Mesothelial cell of epicardium (in vitro differentiated cells): ENCODE results near the gene ASTN1. TPM values are rescaled to one million over a fixed set of nuclear protein-coding genes. Genes with fewer than 3 reads are reported as not detected.

Source experiments
- DNase-seq, 2 experiments: peaks; one replicate each; pipeline ENCODE4 v3.0.0; 2021; ENCODE audit warnings: low spot score in 2 of 2; ENCODE audit not compliant: unreplicated experiment in 2 of 2
- H3K27ac Mint-ChIP-seq: 2 replicates; pipeline ENCODE4 v1.8.0; 2021; ENCODE audit warnings: mixed read lengths
- H3K27me3 Mint-ChIP-seq: 2 replicates; pipeline ENCODE4 v1.8.0; 2021; ENCODE audit warnings: low read depth, mixed read lengths
- H3K36me3 Mint-ChIP-seq: 2 replicates; pipeline ENCODE4 v1.8.0; 2021; ENCODE audit warnings: mixed read lengths
- H3K4me1 Mint-ChIP-seq: 2 replicates; pipeline ENCODE4 v1.8.0; 2021; ENCODE audit warnings: mixed read lengths
- H3K4me3 Mint-ChIP-seq: 2 replicates; pipeline ENCODE4 v1.8.0; 2021; ENCODE audit warnings: mild to moderate bottlenecking, moderate library complexity, mixed read lengths
- H3K9me3 Mint-ChIP-seq: 2 replicates; pipeline ENCODE4 v1.8.0; 2021; ENCODE audit warnings: mixed read lengths
- CTCF ChIP-seq: fragments of 200-600 bp; sonication (generic); IDR thresholded peaks from one replicate; pipeline ENCODE4 v1.5.0; 2021; ENCODE audit warnings: antibody characterized with exemption; ENCODE audit not compliant: unreplicated experiment
- total RNA-seq: library from RNA; stranded (reverse); gene quantifications from 3 replicates; pipeline ENCODE4 v1.2.1, GENCODE V29; 2021

ASTN1 gene
- total RNA-seq, 1 donor from 2014 or later = 4.0 TPM

DNA sequence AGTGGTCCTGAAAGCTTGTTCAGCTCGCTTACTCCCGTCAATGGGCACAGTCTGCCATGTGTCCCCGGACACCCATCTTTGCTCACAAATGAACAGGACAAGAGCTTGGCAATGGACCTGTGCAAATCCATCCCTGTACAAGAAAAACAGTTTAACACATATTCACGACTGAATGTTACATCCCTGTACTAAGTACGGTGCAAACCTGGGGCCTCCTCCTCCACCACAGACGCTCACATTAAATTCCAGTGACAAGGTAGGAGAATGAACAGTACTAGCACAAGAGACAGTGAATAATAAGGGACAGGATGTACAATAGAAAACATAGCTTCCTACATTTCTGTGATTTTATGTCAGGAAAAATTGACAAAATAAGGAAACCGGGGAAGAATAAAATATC is 187.7 kb downstream of the ASTN1 start:
- H3K4me1 Mint-ChIP-seq = no peaks in the 10 kb centered on the region
- H3K36me3 Mint-ChIP-seq = no peaks in the 10 kb centered on the region
- no peak overlapping the region for H3K27ac Mint-ChIP-seq
- TF ChIP-seq CTCF = no peak
- no peaks in the 10 kb centered on the region for H3K9me3 Mint-ChIP-seq
- peaks cover 13% of the 10 kb centered on the region for H3K27me3 Mint-ChIP-seq
- H3K4me3 Mint-ChIP-seq = no peak overlapping the region
- DNase-seq = no peak

- TF ChIP-seq CTCF = no peak
- no peaks in the 10 kb centered on the region for H3K36me3 Mint-ChIP-seq
- no peak overlapping the region for H3K4me3 Mint-ChIP-seq
- peaks cover 13% of the 10 kb centered on the region for H3K27me3 Mint-ChIP-seq
- no peak overlapping the region for H3K27ac Mint-ChIP-seq
- H3K9me3 Mint-ChIP-seq = no peaks in the 10 kb centered on the region
- DNase-seq = no peak
- no peaks in the 10 kb centered on the region for H3K4me1 Mint-ChIP-seq
Observed at GRCh38 chr1:176976225-176976624, 188.3 kb downstream of the ASTN1 start.

- no peak for TF ChIP-seq CTCF
- no peaks in the 10 kb centered on the region for H3K4me1 Mint-ChIP-seq
- H3K27me3 Mint-ChIP-seq = peaks cover 37% of the 10 kb centered on the region
- H3K27ac Mint-ChIP-seq = no peak overlapping the region
- no peaks in the 10 kb centered on the region for H3K36me3 Mint-ChIP-seq
- no peaks in the 10 kb centered on the region for H3K9me3 Mint-ChIP-seq
- no peak overlapping the region for H3K4me3 Mint-ChIP-seq
- DNase-seq = no peak
Observed at GRCh38 chr1:176964687-176965086, 199.8 kb downstream of the ASTN1 start.

DNA sequence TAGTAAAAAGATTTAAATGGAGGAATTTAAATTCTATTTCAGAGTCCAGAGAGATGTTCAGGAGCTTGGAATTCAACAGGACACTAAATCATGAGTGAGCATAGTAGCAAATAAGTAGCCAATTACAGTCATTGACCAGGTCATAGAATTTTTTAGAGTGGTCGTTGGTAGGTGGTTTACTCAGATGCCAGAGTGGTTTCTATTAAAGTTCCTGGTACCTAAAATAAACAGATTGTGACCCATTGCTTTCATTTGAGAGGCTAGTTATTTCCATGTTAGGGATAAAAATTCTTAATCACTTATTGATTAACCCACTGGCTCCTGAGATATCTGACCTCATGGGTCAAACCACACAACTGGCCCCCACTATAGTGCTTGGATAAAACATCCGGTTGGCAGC is 201.3 kb downstream of the ASTN1 start:
- H3K9me3 Mint-ChIP-seq = no peaks in the 10 kb centered on the region
- no peak for DNase-seq
- H3K36me3 Mint-ChIP-seq = no peaks in the 10 kb centered on the region

DNA sequence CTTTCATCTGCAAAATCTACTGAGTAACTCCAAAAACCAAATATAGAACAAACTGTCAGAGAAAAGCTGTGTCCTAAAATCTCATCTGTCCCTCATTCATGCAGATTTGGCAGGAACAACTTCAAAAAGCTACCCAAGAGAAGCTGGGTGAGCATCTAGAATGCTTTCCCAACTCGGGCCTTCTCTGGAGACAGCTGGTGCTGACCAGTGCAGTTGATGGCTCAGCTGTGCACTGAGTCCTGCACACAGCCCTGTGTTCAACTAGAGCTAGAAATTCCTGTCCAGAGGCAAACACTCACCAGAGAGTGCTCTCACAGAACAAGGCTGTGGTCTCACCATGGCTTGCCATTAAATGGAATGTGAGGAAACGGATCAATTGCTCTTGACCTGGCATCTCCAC is 202.8 kb downstream of the ASTN1 start:
- TF ChIP-seq CTCF = no peak
- Mint-ChIP-seq H3K4me1 (no peaks in the 10 kb centered on the region), H3K4me3 (no peak overlapping the region), H3K27me3 (peaks cover 52% of the 10 kb centered on the region), H3K36me3 (no peaks in the 10 kb centered on the region), H3K9me3 (no peaks in the 10 kb centered on the region), H3K27ac (no peak overlapping the region)
- no peak for DNase-seq

More for the DNA sequence above, 201.3 kb downstream of the ASTN1 start:
- Mint-ChIP-seq H3K4me1 (no peaks in the 10 kb centered on the region), H3K27me3 (peaks cover 41% of the 10 kb centered on the region), H3K27ac (no peak overlapping the region), H3K4me3 (no peak overlapping the region)
- TF ChIP-seq CTCF = no peak

- no peaks in the 10 kb centered on the region for H3K9me3 Mint-ChIP-seq
- no peak for DNase-seq
- H3K36me3 Mint-ChIP-seq = no peaks in the 10 kb centered on the region
- H3K4me1 Mint-ChIP-seq = no peaks in the 10 kb centered on the region
- H3K4me3 Mint-ChIP-seq = no peak overlapping the region
- no peak overlapping the region for H3K27ac Mint-ChIP-seq
- no peak for TF ChIP-seq CTCF
- H3K27me3 Mint-ChIP-seq = peaks cover 64% of the 10 kb centered on the region
Observed at GRCh38 chr1:176959191-176959820, 205.2 kb downstream of the ASTN1 start.
